ENCODE results near the gene COL23A1.

Gene COL23A1

DNA sequence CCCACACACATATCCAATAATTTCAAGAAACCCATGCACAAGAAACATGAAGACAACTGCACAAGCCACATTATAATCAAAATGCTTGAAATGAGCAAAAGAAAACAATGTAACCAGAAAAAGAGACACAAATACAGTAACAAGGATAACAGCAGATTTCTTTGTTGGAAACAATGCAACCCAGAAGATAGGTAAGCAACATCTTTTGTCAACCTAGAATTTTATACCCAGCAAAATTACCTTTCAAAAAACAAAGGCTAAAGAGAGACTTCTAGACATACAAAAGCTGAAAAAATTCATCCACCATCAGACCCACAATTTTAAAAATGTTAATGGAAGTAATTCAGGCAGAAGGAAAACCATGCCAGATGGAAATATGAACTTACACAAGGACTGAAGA, 5.0 kb upstream of the COL23A1 start:
- H3K27me3 Mint-ChIP-seq (ENCODE audit: low read depth, poor library complexity) = peaks cover 17% of the 10 kb centered on the region
- no peak overlapping the region for H3K4me3 Mint-ChIP-seq
- peaks cover 70% of the 10 kb centered on the region for H3K36me3 Mint-ChIP-seq (ENCODE audit: low read depth)
- peaks cover 16% of the 10 kb centered on the region for H3K4me1 Mint-ChIP-seq
- TF ChIP-seq CTCF (IDR thresholded peaks at IDR 0.05) = no peak
- DNase-seq = no peak
- no peak overlapping the region for H3K27ac Mint-ChIP-seq
- H3K9me3 Mint-ChIP-seq = peaks cover 51% of the 10 kb centered on the region

GRCh38 chr5:178590924-178591423, 781 bp upstream of the COL23A1 start:
- Mint-ChIP-seq H3K36me3 (ENCODE audit: low read depth) (peaks cover 33% of the 10 kb centered on the region), H3K27me3 (ENCODE audit: low read depth, poor library complexity) (peaks cover 51% of the 10 kb centered on the region), H3K27ac (no peak overlapping the region), H3K4me3 (peak overlapping the region; percentile 88), H3K4me1 (peaks cover 47% of the 10 kb centered on the region), H3K9me3 (peaks cover 28% of the 10 kb centered on the region)
- TF ChIP-seq CTCF (IDR thresholded peaks at IDR 0.05) = no peak
- DNase-seq = no peak

DNA sequence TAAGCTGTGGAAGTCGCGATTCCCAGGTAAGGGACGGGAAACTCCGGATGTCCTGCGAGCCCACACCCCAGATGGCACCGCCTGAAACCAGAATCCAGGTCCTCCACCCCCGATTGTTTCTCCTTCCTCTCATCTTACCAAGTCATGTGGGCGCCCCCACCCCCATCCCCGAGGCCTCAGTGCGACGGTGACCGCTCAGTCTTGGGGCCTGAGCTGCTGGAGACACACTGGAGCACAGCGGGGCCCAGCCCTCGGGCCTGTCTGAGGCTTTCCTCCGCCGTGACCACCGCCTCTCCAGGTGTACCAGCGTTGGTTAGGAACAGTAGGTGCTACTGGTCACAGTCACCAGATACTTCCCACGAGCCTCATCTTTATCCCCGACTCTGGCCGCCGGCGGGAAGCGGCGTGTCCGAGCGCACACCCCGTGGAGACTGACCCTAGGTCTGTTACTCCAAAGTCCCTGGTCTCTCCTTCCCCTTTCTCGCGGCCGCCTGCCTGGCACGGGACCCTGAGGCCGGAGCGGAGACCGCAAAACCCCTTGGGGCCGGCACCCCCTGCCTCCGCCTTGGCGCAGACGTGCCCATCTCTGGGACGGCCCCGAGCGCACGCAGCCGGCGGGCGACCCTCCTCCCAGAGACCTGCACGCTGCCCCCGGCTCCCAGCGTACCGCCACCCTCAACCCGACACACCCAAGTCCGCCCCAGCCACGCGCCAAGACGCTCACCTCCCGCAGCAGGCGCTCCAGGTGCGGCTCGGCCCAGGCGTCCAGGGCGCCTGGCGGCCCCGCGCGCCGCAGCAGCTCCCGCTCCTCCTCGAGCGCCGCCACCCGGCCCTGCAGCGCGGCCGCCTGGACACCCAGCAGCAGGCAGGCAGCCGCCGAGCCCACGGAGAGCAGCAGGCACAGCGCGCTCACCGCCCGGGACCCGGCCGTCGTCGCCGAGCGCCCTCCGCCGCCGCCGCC, 733 bp downstream of the COL23A1 start:
- peaks cover 56% of the 10 kb centered on the region for H3K27me3 Mint-ChIP-seq (ENCODE audit: low read depth, poor library complexity)
- H3K4me3 Mint-ChIP-seq = peak overlapping the region; percentile 79
- H3K36me3 Mint-ChIP-seq (ENCODE audit: low read depth) = peaks cover 20% of the 10 kb centered on the region
- peak; percentile 72 for DNase-seq
- no peak for TF ChIP-seq CTCF (IDR thresholded peaks at IDR 0.05)
- peaks cover 13% of the 10 kb centered on the region for H3K9me3 Mint-ChIP-seq
- H3K4me1 Mint-ChIP-seq = peaks cover 47% of the 10 kb centered on the region
- H3K27ac Mint-ChIP-seq = no peak overlapping the region

DNA sequence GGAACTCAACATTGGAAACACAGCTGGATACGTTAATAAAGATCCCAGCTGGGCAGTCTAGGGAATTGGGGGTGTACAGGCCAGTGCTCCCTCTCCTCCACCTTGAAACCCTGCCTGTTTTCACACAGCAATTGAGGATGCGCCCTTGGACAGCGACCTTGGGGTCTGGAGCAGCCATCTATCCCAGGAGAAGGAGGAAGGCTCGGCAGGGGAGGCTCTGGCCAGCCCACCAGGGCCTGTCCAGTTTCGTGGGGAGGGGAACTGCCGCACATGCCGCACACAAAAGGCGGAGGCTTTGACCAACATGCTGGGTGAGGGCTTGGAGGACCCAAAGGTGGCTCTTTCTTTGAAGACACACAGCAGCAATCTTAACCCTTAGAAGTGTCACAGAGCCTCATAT, 1.4 kb downstream of the COL23A1 start:
- TF ChIP-seq CTCF (IDR thresholded peaks at IDR 0.05) = no peak
- H3K27me3 Mint-ChIP-seq (ENCODE audit: low read depth, poor library complexity) = peaks cover 55% of the 10 kb centered on the region
- H3K27ac Mint-ChIP-seq = no peak overlapping the region
- H3K4me1 Mint-ChIP-seq = peaks cover 48% of the 10 kb centered on the region
- H3K36me3 Mint-ChIP-seq (ENCODE audit: low read depth) = peaks cover 13% of the 10 kb centered on the region
- H3K9me3 Mint-ChIP-seq = peaks cover 6% of the 10 kb centered on the region
- DNase-seq = peak; percentile 18
- peak overlapping the region; percentile 79 for H3K4me3 Mint-ChIP-seq

- Mint-ChIP-seq H3K27me3 (ENCODE audit: low read depth, poor library complexity) (peaks cover 56% of the 10 kb centered on the region), H3K9me3 (peaks cover 1% of the 10 kb centered on the region)
These were observed 2.2 kb downstream of the COL23A1 start for GRCh38 chr5:178587763-178588611.

More at GRCh38 chr5:178587763-178588611, 2.2 kb downstream of the COL23A1 start:
- TF ChIP-seq CTCF (IDR thresholded peaks at IDR 0.05) = no peak
- no peak for DNase-seq
- Mint-ChIP-seq H3K4me1 (peaks cover 55% of the 10 kb centered on the region), H3K36me3 (ENCODE audit: low read depth) (peaks cover 8% of the 10 kb centered on the region), H3K27ac (no peak overlapping the region), H3K4me3 (peak overlapping the region; percentile 79)

All from nephron progenitor cell (in vitro differentiated cells).